Endothelial cell (in vitro differentiated cells): ENCODE results near the gene GJD4. TPM values are rescaled to one million over a fixed set of nuclear protein-coding genes. Genes with fewer than 3 reads are reported as not detected.

Source experiments
- DNase-seq: peaks from one replicate; pipeline ENCODE4 v3.0.0; 2021; ENCODE audit warnings: low spot score
- H3K27ac Mint-ChIP-seq: one replicate; pipeline ENCODE4 v1.8.0; 2021; ENCODE audit warnings: mixed read lengths, inconsistent platforms; ENCODE audit not compliant: unreplicated experiment
- H3K27me3 Mint-ChIP-seq: one replicate; pipeline ENCODE4 v1.8.0; 2021; ENCODE audit warnings: mild to moderate bottlenecking, moderate library complexity, mixed read lengths, inconsistent platforms; ENCODE audit not compliant: unreplicated experiment
- H3K36me3 Mint-ChIP-seq: one replicate; pipeline ENCODE4 v1.8.0; 2021; ENCODE audit warnings: mild to moderate bottlenecking, low read depth, mixed read lengths, inconsistent platforms; ENCODE audit not compliant: unreplicated experiment
- H3K4me1 Mint-ChIP-seq: one replicate; pipeline ENCODE4 v1.8.0; 2021; ENCODE audit warnings: mild to moderate bottlenecking, mixed read lengths, inconsistent platforms; ENCODE audit not compliant: unreplicated experiment
- H3K4me3 Mint-ChIP-seq: one replicate; pipeline ENCODE4 v1.8.0; 2021; ENCODE audit warnings: mild to moderate bottlenecking, mixed read lengths, inconsistent platforms; ENCODE audit not compliant: unreplicated experiment
- H3K9me3 Mint-ChIP-seq: one replicate; pipeline ENCODE4 v1.8.0; 2021; ENCODE audit warnings: mixed read lengths, inconsistent platforms; ENCODE audit not compliant: unreplicated experiment
- total RNA-seq: library from RNA; stranded (reverse); fragmentation: NEBNext Ultra II Directional; extraction: Animal tissue kit (Norgen Biotek cat#: 25700); gene quantifications from one replicate; pipeline ENCODE4 v1.2.1, GENCODE V29; 2021; ENCODE audit not compliant: unreplicated experiment
- TF ChIP-seq, protein P1 (sequence below): fragments of 200-600 bp; sonication (generic); IDR thresholded peaks from one replicate; pipeline ENCODE4 v1.5.0; 2021; ENCODE audit warnings: antibody characterized with exemption; ENCODE audit not compliant: unreplicated experiment

GJD4 gene
- total RNA-seq, 1 donor from 2014 or later = not detected

DNA sequence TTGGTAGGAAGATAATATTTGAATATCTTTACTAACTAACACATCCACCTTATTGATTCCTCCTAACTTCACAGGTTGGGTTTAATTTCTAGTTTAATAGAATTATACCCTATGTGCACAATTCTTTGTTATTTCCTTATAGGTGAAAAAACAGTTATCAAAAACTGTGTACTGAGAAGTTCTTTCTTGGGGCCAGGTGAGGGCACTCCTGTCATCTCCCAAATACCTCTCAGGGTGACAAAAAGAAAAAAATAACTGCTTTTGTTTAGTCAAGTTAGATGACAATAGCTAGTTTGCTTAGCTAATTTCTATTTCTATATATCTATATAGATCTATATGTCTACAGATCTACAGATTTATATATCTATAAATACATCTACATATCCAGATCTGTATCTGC lies 26.9 kb downstream of the GJD4 start:
- peaks cover 10% of the 10 kb centered on the region for H3K4me1 Mint-ChIP-seq
- H3K9me3 Mint-ChIP-seq = no peaks in the 10 kb centered on the region
- TF ChIP-seq, protein P1, sequence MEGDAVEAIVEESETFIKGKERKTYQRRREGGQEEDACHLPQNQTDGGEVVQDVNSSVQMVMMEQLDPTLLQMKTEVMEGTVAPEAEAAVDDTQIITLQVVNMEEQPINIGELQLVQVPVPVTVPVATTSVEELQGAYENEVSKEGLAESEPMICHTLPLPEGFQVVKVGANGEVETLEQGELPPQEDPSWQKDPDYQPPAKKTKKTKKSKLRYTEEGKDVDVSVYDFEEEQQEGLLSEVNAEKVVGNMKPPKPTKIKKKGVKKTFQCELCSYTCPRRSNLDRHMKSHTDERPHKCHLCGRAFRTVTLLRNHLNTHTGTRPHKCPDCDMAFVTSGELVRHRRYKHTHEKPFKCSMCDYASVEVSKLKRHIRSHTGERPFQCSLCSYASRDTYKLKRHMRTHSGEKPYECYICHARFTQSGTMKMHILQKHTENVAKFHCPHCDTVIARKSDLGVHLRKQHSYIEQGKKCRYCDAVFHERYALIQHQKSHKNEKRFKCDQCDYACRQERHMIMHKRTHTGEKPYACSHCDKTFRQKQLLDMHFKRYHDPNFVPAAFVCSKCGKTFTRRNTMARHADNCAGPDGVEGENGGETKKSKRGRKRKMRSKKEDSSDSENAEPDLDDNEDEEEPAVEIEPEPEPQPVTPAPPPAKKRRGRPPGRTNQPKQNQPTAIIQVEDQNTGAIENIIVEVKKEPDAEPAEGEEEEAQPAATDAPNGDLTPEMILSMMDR = no peak
- no peak overlapping the region for H3K27ac Mint-ChIP-seq
- no peak overlapping the region for H3K4me3 Mint-ChIP-seq
- H3K36me3 Mint-ChIP-seq = no peaks in the 10 kb centered on the region
- H3K27me3 Mint-ChIP-seq = peaks cover 3% of the 10 kb centered on the region
- no peak for DNase-seq

DNA sequence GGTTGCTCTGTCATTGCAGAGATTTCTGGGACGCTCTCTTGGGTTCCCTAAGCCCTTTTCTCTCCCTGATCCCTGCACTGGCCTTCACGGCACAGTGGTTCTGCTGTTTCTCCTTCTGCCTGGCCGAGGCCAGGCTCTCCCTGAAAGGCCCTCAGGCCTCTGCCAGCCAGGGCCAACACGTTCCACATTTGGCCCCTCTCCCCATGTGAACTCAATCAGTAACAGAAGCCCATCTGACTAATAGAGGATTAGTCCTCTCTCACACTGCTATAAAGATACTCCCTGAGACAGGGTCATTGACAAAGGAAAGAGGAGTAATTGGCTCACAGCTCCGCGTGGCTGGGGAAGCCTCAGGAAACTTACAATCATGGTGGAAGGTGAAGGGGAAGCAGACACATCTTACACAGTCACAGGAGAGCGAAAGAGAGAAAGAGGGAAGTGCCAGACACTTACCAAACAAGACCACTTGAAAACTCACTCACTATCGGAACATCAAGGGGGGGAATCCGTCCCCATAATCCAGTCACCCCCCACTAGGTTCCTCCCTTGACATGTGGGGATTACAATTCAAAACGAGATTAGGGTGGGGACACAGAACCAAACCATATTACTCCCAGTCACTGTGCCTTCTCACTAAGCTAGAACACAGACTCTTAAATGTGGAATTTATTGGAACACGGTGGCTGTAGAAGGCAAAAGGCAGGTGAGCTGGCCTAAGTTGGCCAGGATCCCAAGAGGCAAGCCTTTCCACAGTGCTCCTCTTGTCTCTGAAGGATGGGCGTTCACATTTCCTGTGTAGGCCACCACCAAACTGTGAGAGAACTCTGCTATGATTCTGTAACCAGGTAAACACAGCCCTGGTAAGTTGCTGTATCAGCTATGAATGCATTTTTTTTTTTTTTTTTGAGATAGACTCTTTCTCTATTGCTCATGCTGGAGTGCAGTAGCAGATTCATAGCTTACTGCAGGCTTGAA lies 28.2 kb downstream of the GJD4 start:
- peaks cover 13% of the 10 kb centered on the region for H3K4me1 Mint-ChIP-seq
- TF ChIP-seq, protein P1 = no peak
- no peak for DNase-seq
- H3K36me3 Mint-ChIP-seq = no peaks in the 10 kb centered on the region
- no peaks in the 10 kb centered on the region for H3K9me3 Mint-ChIP-seq
- H3K4me3 Mint-ChIP-seq = no peak overlapping the region
- no peak overlapping the region for H3K27ac Mint-ChIP-seq
- H3K27me3 Mint-ChIP-seq = peaks cover 3% of the 10 kb centered on the region

DNA sequence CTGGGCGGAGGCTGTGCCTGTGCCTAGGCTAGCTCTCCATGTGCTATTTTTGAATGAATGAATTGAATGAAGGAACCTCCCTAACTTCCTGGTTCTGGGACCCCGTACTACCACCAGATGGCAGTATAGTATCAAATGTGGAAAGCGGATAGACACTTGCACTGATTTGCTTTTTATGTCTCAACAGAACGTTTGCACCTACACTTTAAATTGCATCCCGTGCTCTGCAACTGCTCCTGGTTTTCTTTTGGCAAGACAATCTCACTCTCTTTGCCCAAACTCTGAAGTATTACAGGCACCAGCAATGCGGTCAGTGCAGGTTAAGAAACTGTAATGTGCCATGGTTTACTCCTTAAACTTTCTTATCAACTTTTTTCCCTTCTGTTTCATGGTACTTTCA lies 30.4 kb downstream of the GJD4 start:
- Mint-ChIP-seq H3K4me3 (no peak overlapping the region), H3K9me3 (no peaks in the 10 kb centered on the region), H3K36me3 (peaks cover 4% of the 10 kb centered on the region), H3K27ac (no peak overlapping the region), H3K4me1 (peaks cover 17% of the 10 kb centered on the region), H3K27me3 (peaks cover 13% of the 10 kb centered on the region)
- TF ChIP-seq, protein P1 = peak; percentile 96
- DNase-seq = peak; percentile 60

DNA sequence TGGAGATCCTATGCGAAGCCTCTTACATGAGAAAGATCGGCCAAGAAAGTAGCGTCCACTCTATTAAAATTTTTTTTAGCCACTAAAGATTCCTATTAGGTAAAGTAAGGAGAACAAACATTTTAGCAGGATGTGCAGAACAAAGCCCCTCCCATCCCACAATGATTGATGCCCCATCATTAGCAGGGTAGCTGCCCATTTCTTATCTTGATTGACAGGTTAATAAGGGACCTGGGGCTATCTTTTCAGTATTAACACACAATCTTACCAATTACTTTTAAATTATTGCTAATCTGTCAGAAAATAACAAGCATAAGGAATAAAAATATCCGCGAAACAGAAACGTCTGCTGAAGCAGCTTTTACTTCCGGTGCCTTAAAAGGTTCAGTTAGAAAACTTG lies 31.8 kb downstream of the GJD4 start:
- no peak overlapping the region for H3K27ac Mint-ChIP-seq
- peaks cover 4% of the 10 kb centered on the region for H3K36me3 Mint-ChIP-seq
- DNase-seq = no peak
- TF ChIP-seq, protein P1 = no peak
- peaks cover 17% of the 10 kb centered on the region for H3K4me1 Mint-ChIP-seq
- no peaks in the 10 kb centered on the region for H3K9me3 Mint-ChIP-seq
- peak overlapping the region; percentile 38 for H3K4me3 Mint-ChIP-seq
- peaks cover 18% of the 10 kb centered on the region for H3K27me3 Mint-ChIP-seq

DNA sequence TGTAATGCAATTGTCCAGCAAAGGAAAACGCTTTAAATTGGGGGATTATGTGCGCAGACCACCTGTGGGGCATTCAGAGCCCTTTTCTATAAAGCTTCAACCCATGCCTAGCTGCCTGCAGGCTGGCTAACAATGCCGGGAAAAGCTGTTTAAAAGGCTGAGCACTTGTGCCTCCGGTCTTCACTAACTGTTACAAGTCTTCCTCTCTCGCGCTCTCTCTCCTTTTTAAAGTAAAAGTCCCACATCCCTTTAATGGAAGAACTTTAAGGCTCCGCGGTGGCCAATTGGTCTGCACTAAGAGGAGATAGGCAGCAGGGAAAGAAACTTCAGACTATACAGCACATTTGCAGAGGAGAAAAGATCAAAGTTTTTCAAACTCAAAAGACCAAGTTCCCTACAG lies 32.3 kb downstream of the GJD4 start:
- H3K4me3 Mint-ChIP-seq = peak overlapping the region; percentile 90
- H3K9me3 Mint-ChIP-seq = no peaks in the 10 kb centered on the region
- TF ChIP-seq, protein P1 = no peak
- H3K4me1 Mint-ChIP-seq = peaks cover 17% of the 10 kb centered on the region
- H3K27me3 Mint-ChIP-seq = peaks cover 19% of the 10 kb centered on the region
- H3K27ac Mint-ChIP-seq = no peak overlapping the region
- DNase-seq = no peak
- H3K36me3 Mint-ChIP-seq = peaks cover 4% of the 10 kb centered on the region
